Activated CD4-positive, alpha-beta T cell treated with anti-CD3 and anti-CD28 coated beads, Interleukin-2, Interleukin-6, amounts not matched to agents 100 ng/mL and 50 ng/mL, durations not matched to agents 16 hours and 8 hours (primary cell): ENCODE results near the gene MUC13.
"Not testable (repeated sequence)": the region's sequence is repeated elsewhere in the genome, so short reads cannot be mapped to it uniquely, and the experiment has no call there.

Experiments
- DNase-seq: peaks from one replicate; pipeline ENCODE4 v3.0.0-alpha.2; 2020

MUC13 gene

GRCh38 chr3:124934577-124934976 is at the start of gene MUC13:
TSS of gene MUC13 (minus strand) at chr3:124934751. CDS start at chr3:124934712, 39 bp downstream.
- DNase-seq = no peak

- no peak for DNase-seq
Observed at GRCh38 chr3:124982855-124983254, 48.3 kb upstream of the MUC13 start.

- DNase-seq = no peak
Observed at GRCh38 chr3:124981472-124981871, 46.9 kb upstream of the MUC13 start.

- DNase-seq = no peak
Observed at GRCh38 chr3:124978627-124979026, 44.1 kb upstream of the MUC13 start.

GRCh38 chr3:124976383-124976782 is 41.8 kb upstream of the MUC13 start:
- DNase-seq = no peak

- no peak for DNase-seq
Observed at GRCh38 chr3:124974691-124975090, 40.1 kb upstream of the MUC13 start.

- no peak for DNase-seq
Observed at GRCh38 chr3:124973290-124973689, 38.7 kb upstream of the MUC13 start.

- no peak for DNase-seq
Observed at GRCh38 chr3:124972457-124972856, 37.9 kb upstream of the MUC13 start.

GRCh38 chr3:124969963-124970722 is 35.6 kb upstream of the MUC13 start:
- no peak for DNase-seq

GRCh38 chr3:124969190-124969589 is 34.6 kb upstream of the MUC13 start:
- peak; percentile 12 for DNase-seq

GRCh38 chr3:124967964-124968363 is 33.4 kb upstream of the MUC13 start:
- no peak for DNase-seq

GRCh38 chr3:124966521-124967445 is 32.2 kb upstream of the MUC13 start:
- no peak for DNase-seq

- no peak for DNase-seq
Observed at GRCh38 chr3:124965413-124965812, 30.9 kb upstream of the MUC13 start.

- DNase-seq = no peak
Observed at GRCh38 chr3:124964387-124964786, 29.8 kb upstream of the MUC13 start.

- no peak for DNase-seq
Observed at GRCh38 chr3:124963755-124964154, 29.2 kb upstream of the MUC13 start.

GRCh38 chr3:124962403-124962940 is 27.9 kb upstream of the MUC13 start:
- DNase-seq = no peak

GRCh38 chr3:124960698-124961097 is 26.1 kb upstream of the MUC13 start:
- DNase-seq = no peak

- no peak for DNase-seq
Observed at GRCh38 chr3:124960105-124960504, 25.6 kb upstream of the MUC13 start.

- DNase-seq = not testable (repeated sequence)
Observed at GRCh38 chr3:124957951-124958350, 23.4 kb upstream of the MUC13 start.

GRCh38 chr3:124952282-124952855 is 17.8 kb upstream of the MUC13 start:
- no peak for DNase-seq

GRCh38 chr3:124951511-124952281 is 17.1 kb upstream of the MUC13 start:
- DNase-seq = no peak

- no peak for DNase-seq
Observed at GRCh38 chr3:124950026-124950425, 15.5 kb upstream of the MUC13 start.

- no peak for DNase-seq
Observed at GRCh38 chr3:124942613-124943012, 8.1 kb upstream of the MUC13 start.
